ENCODE results near the gene LCE2D.

LCE2D gene

DNA sequence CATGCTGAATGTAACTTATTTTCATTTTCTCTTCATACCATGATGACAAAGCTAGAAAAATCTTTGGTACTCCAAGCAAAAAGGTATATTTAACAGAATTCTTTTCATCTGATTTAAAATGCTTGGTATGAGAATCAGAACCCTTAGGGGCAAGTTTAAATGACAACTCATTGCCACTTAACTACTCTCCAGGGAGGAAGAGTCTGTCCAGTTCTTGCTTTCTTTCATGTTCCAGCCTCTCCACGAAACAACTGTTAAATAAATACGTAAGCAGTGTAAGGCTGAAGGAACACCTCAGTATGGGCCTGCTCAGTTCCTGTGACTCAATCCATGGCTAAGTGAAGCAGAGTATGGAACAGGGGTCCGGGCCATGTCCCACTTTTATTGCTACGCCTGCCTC, 36.6 kb downstream of the LCE2D start:
- DNase-seq = no peak

DNA sequence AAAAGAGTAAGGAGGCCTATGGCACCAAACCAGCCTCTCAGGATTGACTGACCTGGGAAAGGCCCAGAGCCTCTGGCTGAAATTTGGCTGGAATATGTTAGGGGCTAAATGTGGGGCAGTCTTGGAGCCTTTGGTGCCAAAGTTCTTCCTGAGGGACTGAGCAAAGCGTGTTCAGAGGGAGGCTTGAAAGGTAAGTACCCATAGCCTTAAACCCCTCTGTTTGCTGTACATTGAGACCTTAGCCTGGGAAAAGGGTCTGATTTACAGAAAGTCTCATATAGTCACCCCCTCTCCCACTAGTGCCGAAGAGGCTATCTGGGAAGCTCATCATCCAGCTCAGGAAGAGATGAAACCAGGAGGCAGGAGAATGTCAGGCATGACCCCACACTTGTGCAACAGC, 44.7 kb downstream of the LCE2D start, which contains the start of gene LCE4A:
LCE4A (plus strand) TSS at position 301 of the 400 bp plus-strand sequence. CDS start 916 bp downstream, outside the sequence.
- DNase-seq = no peak

All from islet precursor cell (in vitro differentiated cells).